Spleen (tissue), 7 donors: Measurements from ENCODE around the gene EFNA5.

Experiments
- CTCF ChIP-seq, 11 experiments: fragments of 200-600 bp in 7 of 11; fragments of 450-650 bp in 4 of 11; sonication (generic) in 4 of 11; IDR thresholded peaks in 8 of 11; conservative IDR thresholded peaks in 3 of 11; 1 replicate in 7 of 11; 2 replicates in 4 of 11; pipeline versions ENCODE4 v1.4.0 to v1.8.0; 2016 to 2021; ENCODE audit warnings: antibody characterized with exemption in 11 of 11, inconsistent platforms in 4 of 11, mild to moderate bottlenecking in 1 of 11
- POLR2A ChIP-seq, 3 donors: fragments of 450-650 bp; IDR thresholded peaks; one replicate each; pipeline ENCODE4 v1.5.1; 2017; ENCODE audit warnings: antibody characterized with exemption in 3 of 3, mild to moderate bottlenecking in 1 of 3
- POLR2AphosphoS5 ChIP-seq, 3 donors: sonication (generic); formaldehyde crosslinking; IDR thresholded peaks; one replicate each; pipeline ENCODE4 v1.5.1; 2017; ENCODE audit warnings: antibody characterized with exemption in 3 of 3
- donor health status: DM: no; HTN: no; CAD: no; lungs with moderate emphysema.
- donor health status: DM: no; HTN: no; CAD: no.
- donor health status: DM: no; HTN: no; CAD: no.

- no peak for TF ChIP-seq CTCF (IDR thresholded peaks at IDR 0.05 in 8 of 11, conservative IDR thresholded peaks at IDR 0.05 in 3 of 11)
- no peak for TF ChIP-seq POLR2AphosphoS5 (IDR thresholded peaks at IDR 0.05)
- no peak for TF ChIP-seq POLR2A (IDR thresholded peaks at IDR 0.05)
These were observed 2.3 kb downstream of the EFNA5 start for GRCh38 chr5:107668154-107669095.
